ENCODE results near the gene ENOPH1.

Gene ENOPH1

GRCh38 chr4:82508806-82509428 lies 78.5 kb downstream of the ENOPH1 start:
- Histone ChIP-seq H3K9me2 (ENCODE audit: low read depth, low read length) (no peaks in the 10 kb centered on the region), H2AFZ (ENCODE audit: low read length) (no peak overlapping the region), H3K9me3 (ENCODE audit: low read length) (no peaks in the 10 kb centered on the region), H3K36me3 (ENCODE audit: insufficient read depth, low read length) (no peaks in the 10 kb centered on the region), H3K9ac (ENCODE audit: low read length) (no peak overlapping the region), H3F3A (ENCODE audit: insufficient read depth, low read length) (no peaks in the 10 kb centered on the region), H3K4me2 (ENCODE audit: low read length) (no peak overlapping the region), H3K4me1 (ENCODE audit: insufficient read depth, low read length, severe bottlenecking) (no peaks in the 10 kb centered on the region), H3K27ac (ENCODE audit: low read depth, low read length, poor library complexity, severe bottlenecking) (no peak overlapping the region), H3K79me2 (ENCODE audit: insufficient read depth, low read length) (no peaks in the 10 kb centered on the region), H3K4me3 (ENCODE audit: low read depth, low read length, poor library complexity, severe bottlenecking) (no peak overlapping the region), H3K27me3 (ENCODE audit: insufficient read depth, low read length) (no peaks in the 10 kb centered on the region), H4K20me1 (ENCODE audit: insufficient read depth, low read length) (no peaks in the 10 kb centered on the region)
- TF ChIP-seq CTCF (IDR thresholded peaks at IDR 0.05; ENCODE audit: low read length) (no peak), EZH2 (IDR thresholded peaks at IDR 0.05; ENCODE audit: borderline replicate concordance, low read length) (no peak)

GRCh38 chr4:82510216-82510615 lies 79.8 kb downstream of the ENOPH1 start:
- no peaks in the 10 kb centered on the region for H3K79me2 ChIP-seq (ENCODE audit: insufficient read depth, low read length)
- no peak overlapping the region for H3K4me3 ChIP-seq (ENCODE audit: low read depth, low read length, poor library complexity, severe bottlenecking)
- no peaks in the 10 kb centered on the region for H4K20me1 ChIP-seq (ENCODE audit: insufficient read depth, low read length)
- no peaks in the 10 kb centered on the region for H3K9me3 ChIP-seq (ENCODE audit: low read length)
- no peak overlapping the region for H3K9ac ChIP-seq (ENCODE audit: low read length)
- no peaks in the 10 kb centered on the region for H3K36me3 ChIP-seq (ENCODE audit: insufficient read depth, low read length)
- H3K4me2 ChIP-seq (ENCODE audit: low read length): no peak overlapping the region
- H3K27ac ChIP-seq (ENCODE audit: low read depth, low read length, poor library complexity, severe bottlenecking): no peak overlapping the region
- H3K4me1 ChIP-seq (ENCODE audit: insufficient read depth, low read length, severe bottlenecking): no peaks in the 10 kb centered on the region
- TF ChIP-seq EZH2 (IDR thresholded peaks at IDR 0.05; ENCODE audit: borderline replicate concordance, low read length) (no peak), CTCF (IDR thresholded peaks at IDR 0.05; ENCODE audit: low read length) (no peak)
- H3K9me2 ChIP-seq (ENCODE audit: low read depth, low read length): no peaks in the 10 kb centered on the region
- H3F3A ChIP-seq (ENCODE audit: insufficient read depth, low read length): no peaks in the 10 kb centered on the region
- no peaks in the 10 kb centered on the region for H3K27me3 ChIP-seq (ENCODE audit: insufficient read depth, low read length)
- no peak overlapping the region for H2AFZ ChIP-seq (ENCODE audit: low read length)
